ENCODE results near the gene MAGEA2.
"Not testable (repeated sequence)": the region's sequence is repeated elsewhere in the genome, so short reads cannot be mapped to it uniquely, and the experiment has no call there.

The MAGEA2 gene, protein sequence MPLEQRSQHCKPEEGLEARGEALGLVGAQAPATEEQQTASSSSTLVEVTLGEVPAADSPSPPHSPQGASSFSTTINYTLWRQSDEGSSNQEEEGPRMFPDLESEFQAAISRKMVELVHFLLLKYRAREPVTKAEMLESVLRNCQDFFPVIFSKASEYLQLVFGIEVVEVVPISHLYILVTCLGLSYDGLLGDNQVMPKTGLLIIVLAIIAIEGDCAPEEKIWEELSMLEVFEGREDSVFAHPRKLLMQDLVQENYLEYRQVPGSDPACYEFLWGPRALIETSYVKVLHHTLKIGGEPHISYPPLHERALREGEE

DNA sequence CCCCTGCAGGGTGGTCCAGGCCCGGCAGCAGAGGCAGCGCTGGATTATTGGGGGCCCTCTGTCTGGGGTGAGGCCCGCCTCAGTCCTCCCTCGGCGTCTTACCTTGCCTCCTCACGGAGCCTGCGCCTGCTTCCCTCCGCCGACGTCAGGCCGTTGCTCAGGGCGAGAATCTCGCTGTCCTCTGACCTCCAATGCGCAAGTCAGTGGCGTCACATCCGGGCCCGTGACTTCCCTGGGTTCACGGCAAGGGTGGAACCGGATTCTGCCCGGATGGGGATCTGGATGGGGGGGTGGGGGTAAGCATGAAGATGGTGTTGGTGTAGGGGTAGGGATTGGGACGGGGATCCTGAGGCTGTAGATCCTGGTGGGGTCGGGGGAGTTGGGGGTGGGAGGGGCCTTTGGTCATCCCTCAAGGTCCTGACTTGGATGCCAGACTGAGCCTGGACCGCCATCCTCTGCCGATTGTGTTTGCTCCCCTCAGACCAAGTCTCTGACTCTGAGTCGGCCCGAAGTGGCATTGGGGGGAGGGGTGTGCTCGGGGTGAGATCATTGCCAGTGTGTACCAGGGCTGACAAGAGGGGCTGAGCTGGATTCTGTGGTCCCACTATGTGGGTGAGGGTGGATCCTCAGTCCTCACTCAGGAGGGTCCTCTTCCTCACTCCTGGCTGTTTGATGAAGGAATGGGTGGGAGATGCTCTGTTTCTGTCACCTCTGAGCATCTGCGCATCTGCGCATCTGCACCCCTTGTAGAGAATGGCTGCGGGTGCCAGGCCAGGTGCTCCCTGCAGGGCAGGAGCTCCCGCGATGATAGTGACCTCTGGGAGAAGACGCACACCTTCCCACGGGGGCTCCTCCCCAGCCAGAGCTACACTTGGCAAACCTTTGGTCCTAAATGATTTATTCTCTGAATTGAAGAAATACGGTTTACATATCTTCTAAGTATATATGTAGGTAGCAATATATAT, at the start of gene MAGEA2:
MAGEA2 (minus strand) TSS at position 157 of the 965 bp plus-strand sequence. CDS start 2,479 bp downstream, outside the sequence.
- DNase-seq = not testable (repeated sequence)

DNA sequence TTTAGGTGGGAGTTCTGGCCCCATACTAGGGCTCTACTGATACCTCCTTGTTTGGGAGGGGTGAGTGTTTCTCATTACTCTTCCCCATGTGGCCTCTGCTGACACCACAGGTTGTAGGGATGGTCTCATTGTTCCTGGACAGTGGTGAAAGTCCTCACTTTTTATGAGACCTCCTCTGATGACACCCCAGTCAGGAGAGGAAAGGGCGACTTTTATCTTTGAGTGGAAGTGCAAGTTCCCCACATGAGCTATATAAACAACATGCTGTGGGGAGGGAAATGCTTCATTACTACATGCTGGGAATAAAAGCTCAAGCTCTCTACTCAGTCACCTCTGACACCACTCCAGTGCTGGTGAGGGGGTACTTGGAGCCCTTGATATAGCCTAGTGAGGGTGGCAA, 45.3 kb upstream of the MAGEA2 start:
- DNase-seq = no peak

DNA sequence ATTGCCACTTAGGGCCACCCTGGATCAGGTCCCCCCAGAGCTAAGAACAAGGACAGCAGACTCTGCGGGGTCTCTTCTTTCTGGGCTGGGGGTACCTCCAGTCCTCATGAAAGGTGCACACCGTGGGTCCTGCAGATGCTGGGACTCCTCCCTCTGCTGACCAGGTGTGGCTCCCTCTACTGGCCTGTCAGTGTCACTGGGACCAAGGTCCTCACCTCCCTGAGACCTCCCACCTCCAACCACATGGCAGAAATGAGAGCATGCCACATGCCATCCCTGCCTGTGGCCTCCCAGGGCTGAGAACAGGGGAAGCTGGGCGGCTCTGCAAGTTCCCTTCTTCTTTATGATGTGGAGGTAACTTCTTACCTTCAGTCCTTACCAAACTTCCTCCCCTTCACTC, 33.4 kb upstream of the MAGEA2 start:
- DNase-seq = not testable (repeated sequence)

DNA sequence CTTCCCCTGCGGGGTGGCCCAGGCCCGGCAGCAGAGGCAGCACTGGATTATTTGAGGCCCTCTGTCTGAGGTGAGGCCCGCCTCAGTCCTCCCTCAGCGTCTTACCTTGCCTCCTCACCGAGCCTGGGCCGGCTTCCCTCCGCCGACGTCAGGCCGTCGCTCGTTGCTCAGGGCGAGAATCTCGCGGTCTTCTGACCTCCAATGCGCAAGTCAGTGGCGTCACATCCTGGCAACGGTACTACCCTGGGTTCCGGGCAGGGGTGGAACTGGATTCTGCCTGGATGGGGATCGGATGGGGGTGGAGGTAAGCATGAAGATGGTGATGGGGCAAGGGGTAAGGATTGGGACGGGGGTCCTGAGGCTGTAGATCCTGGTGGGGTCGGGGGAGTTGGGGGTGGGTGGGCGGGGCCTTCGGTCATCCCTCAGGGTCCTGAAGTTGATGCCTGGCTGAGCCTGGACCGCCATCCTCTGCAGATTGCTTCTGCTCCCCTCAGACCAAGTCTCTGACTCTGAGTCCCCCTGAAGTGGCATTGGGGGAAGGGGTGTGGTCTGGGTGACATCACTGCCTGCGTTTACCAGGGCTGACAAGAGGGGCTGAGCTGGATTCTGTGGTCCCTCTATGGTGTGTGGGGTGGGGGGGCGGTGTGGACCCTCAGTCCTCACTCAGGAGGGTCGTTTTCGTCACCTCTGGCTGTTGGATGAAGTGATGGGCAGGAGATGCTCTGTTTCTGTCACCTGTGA, 16.1 kb upstream of the MAGEA2 start, which contains the start of gene MAGEA6:
MAGEA6 (minus strand) TSS at position 141 of the 741 bp plus-strand sequence. CDS start 2,039 bp downstream, outside the sequence.
- not testable (repeated sequence) for DNase-seq

DNA sequence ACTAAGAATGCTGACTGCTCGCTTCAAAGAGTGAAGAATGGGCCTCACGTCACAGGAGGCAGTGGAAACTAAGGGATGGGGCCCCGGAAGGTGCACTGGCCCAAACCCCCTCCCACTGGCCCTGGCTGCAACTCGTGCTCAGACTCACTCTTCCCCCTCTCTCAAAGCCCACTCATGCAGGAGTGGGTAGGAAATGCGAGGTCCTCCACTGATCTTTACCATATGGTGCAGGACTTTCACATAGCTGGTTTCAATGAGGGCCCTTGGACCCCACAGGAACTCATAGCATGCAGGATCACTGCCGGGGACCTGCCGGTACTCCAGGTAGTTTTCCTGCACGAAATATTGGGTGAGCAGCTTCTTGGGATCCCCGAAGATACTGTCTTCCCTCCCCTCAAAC, 12.9 kb upstream of the MAGEA2 start:
- not testable (repeated sequence) for DNase-seq

DNA sequence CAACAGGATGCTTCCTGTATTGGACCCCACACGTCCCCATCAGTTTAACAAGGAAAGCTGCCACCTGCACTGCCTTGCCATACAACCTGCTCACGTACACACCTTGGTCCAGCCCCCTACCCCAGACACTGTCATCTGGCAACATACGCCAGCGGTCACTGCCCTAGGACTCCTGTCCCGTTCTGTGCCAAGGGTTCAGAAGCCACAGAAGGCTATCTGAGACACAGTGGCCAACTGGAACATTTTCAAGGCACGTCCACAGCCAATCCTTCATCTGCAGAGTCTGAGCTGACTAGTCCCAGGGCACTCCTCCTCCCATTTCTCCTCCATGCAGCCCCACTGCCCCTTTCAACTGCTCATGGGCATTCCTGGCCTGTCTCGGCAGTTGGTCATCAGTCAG, 7.9 kb upstream of the MAGEA2 start:
- not testable (repeated sequence) for DNase-seq

DNA sequence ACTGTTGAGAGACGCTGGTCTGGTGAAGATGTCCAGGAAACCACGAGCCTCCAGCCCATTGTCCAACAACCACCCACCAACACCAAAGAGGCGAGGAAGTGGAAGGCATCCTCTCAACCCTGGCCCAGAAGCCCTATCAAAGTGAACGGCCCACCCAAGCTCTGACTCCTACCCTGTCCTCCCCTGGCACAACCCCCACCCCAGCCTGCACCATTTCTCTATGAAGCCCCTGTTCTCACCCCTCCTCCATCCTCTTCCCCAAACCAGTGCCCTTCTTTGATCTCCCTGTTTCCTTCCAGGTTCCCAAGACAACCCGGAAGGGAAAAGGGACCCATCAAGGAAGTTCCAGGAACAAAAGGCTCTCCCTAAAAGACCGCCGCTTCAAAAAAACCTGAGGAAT, 5.9 kb upstream of the MAGEA2 start:
- not testable (repeated sequence) for DNase-seq

DNA sequence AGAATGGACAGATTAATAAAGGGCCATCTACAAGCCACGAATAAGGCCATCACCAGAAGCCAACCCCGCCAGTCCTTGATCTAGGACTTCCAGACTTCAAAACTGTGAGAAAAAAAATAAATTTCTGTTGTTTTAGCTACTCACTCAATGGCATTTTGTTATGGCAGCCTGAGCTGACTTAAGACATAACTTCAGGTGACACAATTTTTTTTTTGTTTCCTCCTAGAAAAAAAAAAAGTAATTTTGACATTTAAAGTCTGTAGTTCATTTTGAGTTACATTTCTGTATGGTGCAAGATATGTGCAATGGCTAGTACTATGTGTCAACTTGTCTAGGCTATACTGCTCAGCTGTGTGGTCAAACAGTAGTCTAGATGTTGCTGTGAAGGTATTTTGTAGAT, 5.3 kb upstream of the MAGEA2 start, which contains the start of gene CSAG3:
CSAG3 (plus strand) TSS at position 301 of the 400 bp plus-strand sequence.
- DNase-seq = not testable (repeated sequence)

DNA sequence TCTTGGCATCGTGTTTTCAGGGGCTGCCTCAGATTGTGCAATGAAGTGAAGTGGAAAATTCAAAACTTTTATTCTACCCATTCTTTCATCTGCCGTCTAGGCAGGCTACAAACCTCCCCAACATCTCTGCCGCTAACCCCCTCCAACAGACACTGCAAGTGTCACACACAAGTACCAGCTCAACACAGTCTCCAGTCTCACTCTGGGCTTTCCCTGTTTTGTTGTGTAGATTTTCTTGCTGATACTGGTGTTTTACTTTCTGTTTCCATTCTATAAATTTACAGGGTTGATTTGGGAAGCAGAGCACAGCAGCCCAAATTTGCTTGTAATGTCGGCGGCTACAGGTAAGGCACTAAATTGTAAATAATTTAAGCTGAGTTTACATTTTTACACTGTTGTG, 1.2 kb upstream of the MAGEA2 start:
- not testable (repeated sequence) for DNase-seq

DNA sequence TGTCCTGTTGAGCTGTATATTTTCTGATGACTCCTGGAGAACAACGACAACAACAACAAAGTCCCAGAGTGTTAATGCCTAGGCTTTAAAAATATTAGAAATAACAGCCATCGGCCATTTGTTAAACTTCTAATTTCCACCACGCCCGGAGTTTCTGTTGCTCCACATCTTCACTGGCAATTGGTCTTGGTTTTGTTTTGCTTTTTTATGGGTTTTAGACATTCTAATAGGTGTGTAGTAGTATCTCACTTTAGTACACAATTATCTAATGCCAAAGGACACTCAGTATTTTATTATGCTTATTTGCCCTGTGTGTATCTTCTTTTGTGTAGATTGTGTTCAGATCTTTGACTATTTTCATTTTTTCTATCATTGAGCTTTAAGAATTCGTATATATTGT, 15.1 kb downstream of the MAGEA2 start:
- no peak for DNase-seq

DNA sequence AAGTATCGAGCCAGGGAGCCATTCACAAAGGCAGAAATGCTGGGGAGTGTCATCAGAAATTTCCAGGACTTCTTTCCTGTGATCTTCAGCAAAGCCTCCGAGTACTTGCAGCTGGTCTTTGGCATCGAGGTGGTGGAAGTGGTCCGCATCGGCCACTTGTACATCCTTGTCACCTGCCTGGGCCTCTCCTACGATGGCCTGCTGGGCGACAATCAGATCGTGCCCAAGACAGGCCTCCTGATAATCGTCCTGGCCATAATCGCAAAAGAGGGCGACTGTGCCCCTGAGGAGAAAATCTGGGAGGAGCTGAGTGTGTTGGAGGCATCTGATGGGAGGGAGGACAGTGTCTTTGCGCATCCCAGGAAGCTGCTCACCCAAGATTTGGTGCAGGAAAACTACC, 17.1 kb downstream of the MAGEA2 start:
- DNase-seq = not testable (repeated sequence)

DNA sequence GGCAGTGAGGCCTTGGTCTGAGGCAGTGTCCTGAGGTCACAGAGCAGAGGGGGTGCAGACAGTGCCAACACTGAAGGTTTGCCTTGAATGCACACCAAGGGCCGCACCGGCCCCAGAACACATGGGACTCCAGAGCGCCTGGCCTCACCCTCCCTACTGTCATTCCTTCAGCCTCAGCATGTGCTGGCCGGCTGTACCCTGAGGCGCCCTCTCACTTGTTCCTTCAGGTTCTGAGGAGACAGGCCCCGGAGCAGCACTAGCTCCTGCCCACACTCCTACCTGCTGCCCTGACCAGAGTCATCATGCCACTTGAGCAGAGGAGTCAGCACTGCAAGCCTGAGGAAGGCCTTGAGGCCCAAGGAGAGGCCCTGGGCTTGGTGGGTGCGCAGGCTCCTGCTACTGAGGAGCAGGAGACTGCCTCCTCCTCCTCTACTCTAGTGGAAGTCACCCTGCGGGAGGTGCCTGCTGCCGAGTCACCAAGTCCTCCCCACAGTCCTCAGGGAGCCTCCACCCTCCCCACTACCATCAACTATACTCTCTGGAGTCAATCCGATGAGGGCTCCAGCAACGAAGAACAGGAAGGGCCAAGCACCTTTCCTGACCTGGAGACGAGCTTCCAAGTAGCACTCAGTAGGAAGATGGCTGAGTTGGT, 17.7 kb downstream of the MAGEA2 start:
- no peak for DNase-seq

DNA sequence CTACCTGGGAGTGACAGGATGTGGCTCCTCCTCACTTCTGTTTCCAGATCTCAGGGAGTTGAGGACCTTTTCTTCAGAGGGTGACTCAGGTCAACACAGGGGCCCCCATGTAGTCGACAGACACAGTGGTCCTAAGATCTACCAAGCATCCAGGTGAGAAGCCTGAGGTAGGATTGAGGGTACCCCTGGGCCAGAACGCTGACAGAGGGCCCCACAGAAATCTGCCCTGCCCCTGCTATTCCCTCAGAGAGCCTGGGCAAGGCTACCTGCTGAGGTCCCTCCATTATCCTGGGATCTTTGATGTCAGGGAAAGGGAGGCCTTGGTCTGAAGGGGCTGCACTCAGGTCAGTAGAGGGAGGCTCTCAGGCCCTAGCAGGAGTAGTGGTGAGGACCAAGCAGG, 18.5 kb downstream of the MAGEA2 start:
- DNase-seq = no peak

DNA sequence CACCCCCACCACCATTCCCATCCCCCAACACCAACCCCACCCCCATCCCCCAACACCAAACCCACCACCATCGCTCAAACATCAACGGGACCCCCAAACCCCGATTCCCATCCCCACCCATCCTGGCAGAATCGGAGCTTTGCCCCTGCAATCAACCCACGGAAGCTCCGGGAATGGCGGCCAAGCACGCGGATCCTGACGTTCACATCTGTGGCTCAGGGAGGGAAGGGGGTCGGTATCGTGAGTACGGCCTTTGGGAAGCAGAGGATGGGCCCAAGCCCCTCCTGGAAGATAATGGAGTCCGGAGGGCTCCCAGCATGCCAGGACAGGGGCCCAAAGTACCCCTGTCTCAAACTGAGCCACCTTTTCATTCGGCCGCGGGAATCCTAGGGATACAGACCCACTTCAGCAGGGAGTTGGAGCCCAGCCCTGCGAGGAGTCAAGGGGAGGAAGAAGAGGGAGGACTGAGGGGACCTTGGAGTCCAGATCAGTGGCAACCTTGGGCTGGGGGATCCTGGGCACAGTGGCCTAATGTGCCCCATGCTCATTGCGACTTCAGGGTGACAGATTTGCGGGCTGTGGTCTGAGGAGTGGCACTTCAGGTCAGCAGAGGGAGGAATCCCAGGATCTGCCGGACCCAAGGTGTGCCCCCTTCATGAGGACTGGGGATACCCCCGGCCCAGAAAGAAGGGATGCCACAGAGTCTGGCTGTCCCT, 19.3 kb downstream of the MAGEA2 start:
- DNase-seq = not testable (repeated sequence)

DNA sequence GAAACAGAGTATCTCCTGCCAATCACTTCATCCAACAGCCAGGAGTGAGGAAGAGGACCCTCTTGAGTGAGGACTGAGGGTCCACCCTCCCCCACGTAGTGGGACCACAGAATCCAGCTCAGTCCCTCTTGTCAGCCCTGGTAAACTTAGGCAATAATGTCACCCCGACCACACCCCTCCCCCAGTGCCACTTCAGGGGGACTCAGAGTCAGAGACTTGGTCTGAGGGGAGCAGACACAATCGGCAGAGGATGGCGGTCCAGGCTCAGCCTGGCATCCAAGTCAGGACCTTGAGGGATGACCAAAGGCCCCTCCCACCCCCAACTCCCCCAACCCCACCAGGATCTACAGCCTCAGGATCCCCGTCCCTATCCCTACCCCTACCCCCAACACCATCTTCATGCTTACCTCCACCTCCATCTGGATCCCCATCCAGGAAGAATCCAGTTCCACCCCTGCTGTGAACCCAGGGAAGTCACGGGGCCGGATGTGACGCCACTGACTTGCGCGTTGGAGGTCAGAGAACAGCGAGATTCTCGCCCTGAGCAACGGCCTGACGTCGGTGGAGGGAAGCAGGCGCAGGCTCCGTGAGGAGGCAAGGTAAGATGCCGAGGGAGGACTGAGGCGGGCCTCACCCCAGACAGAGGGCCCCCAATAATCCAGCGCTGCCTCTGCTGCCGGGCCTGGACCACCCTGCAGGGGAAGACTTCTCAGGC, 20.2 kb downstream of the MAGEA2 start, which contains the start of the genes CSAG1 and MAGEA12:
CSAG1 (minus strand) TSS at position 461 of the 715 bp plus-strand sequence. CDS start 1,261 bp downstream, outside the sequence.
MAGEA12 (plus strand) TSS at position 497 of the 715 bp plus-strand sequence. CDS start 2,405 bp downstream, outside the sequence.
- no peak for DNase-seq

DNA sequence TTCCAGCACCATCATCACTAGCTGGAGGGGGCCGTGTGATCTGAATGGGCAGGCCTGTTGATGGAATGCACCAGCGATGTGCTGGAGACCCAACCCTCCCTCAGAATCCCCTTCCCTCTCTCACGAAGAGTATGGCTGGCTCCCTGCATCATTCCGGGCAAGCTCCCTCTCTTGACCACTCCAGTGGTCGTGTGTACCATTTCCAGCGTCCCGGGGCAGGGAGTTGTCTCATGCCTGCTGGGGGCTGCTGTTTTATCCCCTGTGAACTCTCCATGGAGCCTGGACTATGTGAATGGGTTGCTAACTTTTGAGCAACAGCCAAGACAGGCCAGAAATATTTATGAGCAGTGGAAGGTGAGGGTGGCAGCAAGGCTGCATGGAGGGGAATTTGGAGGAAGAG, 28.2 kb downstream of the MAGEA2 start:
- no peak for DNase-seq

DNA sequence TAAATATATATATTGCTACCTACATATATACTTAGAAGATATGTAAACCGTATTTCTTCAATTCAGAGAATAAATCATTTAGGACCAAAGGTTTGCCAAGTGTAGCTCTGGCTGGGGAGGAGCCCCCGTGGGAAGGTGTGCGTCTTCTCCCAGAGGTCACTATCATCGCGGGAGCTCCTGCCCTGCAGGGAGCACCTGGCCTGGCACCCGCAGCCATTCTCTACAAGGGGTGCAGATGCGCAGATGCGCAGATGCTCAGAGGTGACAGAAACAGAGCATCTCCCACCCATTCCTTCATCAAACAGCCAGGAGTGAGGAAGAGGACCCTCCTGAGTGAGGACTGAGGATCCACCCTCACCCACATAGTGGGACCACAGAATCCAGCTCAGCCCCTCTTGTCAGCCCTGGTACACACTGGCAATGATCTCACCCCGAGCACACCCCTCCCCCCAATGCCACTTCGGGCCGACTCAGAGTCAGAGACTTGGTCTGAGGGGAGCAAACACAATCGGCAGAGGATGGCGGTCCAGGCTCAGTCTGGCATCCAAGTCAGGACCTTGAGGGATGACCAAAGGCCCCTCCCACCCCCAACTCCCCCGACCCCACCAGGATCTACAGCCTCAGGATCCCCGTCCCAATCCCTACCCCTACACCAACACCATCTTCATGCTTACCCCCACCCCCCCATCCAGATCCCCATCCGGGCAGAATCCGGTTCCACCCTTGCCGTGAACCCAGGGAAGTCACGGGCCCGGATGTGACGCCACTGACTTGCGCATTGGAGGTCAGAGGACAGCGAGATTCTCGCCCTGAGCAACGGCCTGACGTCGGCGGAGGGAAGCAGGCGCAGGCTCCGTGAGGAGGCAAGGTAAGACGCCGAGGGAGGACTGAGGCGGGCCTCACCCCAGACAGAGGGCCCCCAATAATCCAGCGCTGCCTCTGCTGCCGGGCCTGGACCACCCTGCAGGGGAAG, 39.5 kb downstream of the MAGEA2 start, which contains the start of gene MAGEA2B:
MAGEA2B (plus strand) TSS at position 814 of the 973 bp plus-strand sequence. CDS start 2,479 bp downstream, outside the sequence.
- not testable (repeated sequence) for DNase-seq

DNA sequence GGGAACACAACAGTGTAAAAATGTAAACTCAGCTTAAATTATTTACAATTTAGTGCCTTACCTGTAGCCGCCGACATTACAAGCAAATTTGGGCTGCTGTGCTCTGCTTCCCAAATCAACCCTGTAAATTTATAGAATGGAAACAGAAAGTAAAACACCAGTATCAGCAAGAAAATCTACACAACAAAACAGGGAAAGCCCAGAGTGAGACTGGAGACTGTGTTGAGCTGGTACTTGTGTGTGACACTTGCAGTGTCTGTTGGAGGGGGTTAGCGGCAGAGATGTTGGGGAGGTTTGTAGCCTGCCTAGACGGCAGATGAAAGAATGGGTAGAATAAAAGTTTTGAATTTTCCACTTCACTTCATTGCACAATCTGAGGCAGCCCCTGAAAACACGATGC, 40.4 kb downstream of the MAGEA2 start:
- DNase-seq = not testable (repeated sequence)

DNA sequence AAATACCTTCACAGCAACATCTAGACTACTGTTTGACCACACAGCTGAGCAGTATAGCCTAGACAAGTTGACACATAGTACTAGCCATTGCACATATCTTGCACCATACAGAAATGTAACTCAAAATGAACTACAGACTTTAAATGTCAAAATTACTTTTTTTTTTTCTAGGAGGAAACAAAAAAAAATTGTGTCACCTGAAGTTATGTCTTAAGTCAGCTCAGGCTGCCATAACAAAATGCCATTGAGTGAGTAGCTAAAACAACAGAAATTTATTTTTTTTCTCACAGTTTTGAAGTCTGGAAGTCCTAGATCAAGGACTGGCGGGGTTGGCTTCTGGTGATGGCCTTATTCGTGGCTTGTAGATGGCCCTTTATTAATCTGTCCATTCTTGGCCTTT, 44.5 kb downstream of the MAGEA2 start, which contains the start of gene CSAG2:
CSAG2 (minus strand) TSS at position 101 of the 400 bp plus-strand sequence. CDS start 161 bp downstream, outside the sequence.
- not testable (repeated sequence) for DNase-seq
